ENCODE data around the gene RTEL1.

GRCh38 chr20:63657260-63657936, 714 bp upstream of the RTEL1 start:
- TF ChIP-seq CTCF (IDR thresholded peaks at IDR 0.05) (no peak), POLR2A (IDR thresholded peaks at IDR 0.05) (no peak)

All from body of pancreas (tissue), 4 donors.